NCI-H146 (cell line): ENCODE results near the gene DNAJC1.
"Not testable (repeated sequence)": the region's sequence is repeated elsewhere in the genome, so short reads cannot be mapped to it uniquely, and the experiment has no call there.

Source experiments
- DNase-seq: peaks from one replicate; lab custom pipeline; 2025; lab: John Stamatoyannopoulos, UW

The DNAJC1 gene, protein sequence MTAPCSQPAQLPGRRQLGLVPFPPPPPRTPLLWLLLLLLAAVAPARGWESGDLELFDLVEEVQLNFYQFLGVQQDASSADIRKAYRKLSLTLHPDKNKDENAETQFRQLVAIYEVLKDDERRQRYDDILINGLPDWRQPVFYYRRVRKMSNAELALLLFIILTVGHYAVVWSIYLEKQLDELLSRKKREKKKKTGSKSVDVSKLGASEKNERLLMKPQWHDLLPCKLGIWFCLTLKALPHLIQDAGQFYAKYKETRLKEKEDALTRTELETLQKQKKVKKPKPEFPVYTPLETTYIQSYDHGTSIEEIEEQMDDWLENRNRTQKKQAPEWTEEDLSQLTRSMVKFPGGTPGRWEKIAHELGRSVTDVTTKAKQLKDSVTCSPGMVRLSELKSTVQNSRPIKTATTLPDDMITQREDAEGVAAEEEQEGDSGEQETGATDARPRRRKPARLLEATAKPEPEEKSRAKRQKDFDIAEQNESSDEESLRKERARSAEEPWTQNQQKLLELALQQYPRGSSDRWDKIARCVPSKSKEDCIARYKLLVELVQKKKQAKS

DNA sequence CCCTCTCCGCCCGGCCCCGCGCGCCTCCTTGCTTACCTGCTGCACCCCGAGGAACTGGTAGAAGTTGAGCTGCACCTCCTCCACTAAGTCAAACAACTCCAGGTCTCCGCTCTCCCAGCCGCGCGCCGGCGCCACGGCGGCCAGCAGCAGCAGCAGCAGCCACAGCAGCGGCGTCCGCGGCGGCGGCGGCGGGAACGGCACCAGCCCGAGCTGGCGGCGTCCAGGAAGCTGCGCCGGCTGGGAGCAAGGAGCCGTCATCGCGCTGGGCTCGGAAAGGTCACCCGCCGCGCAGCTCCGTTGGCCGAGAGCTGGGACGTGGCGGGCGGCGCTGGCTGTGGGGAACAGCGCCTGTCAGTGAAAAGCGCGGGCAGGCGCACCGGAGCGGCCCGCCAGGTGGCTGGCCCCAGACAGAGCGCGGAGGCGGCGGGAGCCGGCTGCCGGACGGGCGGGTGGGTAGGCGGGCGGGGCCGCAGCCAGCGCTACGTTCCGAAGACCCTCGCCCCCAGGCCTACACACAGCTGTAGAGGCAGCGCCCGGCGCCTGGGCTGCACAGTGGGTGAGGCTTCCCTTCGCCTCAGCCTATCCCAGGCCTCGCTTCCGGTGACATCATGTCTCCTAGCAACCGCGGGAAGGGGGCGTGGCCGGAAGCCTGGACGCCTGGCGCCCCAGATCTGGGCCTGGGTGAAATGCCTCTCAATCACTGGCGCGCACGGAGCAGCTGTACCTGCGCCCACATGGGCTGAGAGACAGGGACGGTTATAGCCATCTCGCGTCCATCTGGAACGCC, at the start of gene DNAJC1:
Gene DNAJC1, minus strand, starts transcription at position 554 of the 787 bp plus-strand sequence. Its CDS starts 296 bp downstream, at position 258.
- peak; percentile 100 for DNase-seq

DNA sequence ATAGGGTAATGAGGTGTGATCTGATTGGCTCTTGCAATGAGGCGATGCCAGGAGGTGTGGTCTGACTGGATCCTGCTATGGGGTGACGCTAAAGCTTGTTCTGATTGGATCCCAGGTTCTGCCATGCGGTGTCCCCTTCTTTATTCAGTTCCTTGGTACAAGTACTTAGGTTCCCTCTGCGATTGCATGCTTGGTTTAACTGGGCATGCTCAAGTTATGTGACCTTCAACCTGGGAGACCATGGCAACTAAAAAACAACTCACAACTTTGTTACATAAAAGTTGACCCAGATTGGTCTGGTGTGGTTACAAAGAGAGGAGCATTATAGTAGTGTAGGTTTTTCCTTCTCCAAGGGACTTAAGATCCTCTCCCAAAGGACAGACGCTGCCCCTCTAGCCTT, 49.5 kb upstream of the DNAJC1 start:
- no peak for DNase-seq

DNA sequence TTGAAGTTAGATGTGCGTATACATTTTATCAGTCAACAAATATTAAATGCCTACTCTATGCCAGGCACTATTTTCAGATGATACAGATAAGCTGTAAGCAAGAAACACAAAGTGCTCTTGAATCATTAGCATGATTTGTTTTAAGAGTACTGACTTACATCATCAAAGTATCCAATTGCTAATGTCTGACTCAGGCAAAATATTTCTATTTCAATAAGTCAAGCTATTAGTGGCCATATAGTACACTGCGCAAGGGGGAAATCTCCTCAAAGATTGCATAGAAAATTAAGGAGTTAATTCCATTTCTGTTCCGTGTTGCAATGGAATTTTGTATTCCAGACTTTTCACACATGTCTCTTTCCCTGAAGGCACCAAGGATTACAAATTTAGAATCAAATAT, 46.1 kb upstream of the DNAJC1 start:
- DNase-seq = no peak

DNA sequence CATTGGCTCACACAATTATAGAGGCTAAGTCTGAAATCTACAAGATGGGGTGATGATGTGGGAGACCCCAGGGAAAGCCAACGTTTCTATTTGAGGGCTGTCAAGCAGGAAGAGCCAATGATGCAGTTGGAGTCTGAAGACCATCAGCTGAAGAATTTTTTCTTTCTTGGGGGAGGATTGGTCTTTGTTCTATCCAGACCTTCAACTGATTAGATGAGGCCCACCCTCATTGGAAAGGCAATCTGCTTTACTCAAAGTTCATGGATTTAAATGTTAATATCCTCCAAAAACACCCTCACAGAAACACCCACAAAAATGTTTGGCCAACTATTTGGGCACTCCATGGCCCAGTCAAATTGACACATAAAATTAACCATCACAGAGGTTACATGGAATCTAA, 44.3 kb upstream of the DNAJC1 start:
- no peak for DNase-seq

DNA sequence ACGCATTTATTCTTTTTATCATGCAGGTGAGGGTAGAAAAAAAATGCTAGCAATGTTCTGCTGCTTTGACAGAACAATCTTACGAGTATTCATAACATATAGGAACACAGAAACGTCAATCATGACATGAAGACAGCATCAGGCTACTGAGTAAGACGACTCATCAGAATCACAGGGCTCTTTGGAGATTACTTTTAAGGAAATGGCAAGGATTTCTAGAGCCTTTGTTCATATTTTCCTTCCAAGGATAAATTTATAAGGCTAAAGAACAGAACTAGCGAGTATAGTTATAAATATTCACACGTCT, 39.8 kb upstream of the DNAJC1 start:
- DNase-seq = no peak

DNA sequence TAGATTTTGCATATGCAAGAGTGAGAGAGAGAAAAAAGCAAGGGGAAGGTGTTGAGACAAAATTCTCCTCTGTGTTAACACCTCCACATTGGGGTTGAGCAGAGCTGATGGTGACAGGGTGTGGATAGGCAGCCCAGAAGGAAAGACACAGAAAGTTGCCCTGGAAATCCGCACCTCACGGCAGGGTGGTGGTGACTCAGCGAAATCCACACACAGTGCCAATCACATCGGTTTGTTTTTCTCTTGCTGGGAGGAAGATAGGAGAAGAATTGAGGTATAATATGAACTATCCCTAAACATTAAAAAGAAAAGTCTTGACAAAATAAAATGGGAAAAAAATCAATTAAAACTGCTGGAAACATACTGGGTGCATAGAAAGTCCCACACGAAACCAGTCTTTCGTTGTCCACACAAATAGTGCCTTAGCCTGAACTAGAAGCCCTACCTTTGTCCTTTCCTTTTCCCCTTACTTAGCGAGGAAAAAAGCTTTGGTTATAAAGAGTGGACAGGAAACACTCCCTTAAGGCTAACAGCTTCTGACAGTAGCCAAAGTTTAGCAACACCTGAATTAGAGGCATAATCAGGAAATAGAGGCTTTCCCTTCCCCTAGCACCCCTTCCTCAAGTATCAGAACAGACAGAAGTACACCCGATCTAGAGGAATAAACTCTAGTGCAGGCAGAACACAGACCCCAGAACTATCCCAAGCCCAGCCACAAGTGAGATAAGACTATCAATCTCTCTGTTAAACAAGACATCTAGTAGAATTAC, 39.2 kb upstream of the DNAJC1 start:
- DNase-seq = peak; percentile 13

DNA sequence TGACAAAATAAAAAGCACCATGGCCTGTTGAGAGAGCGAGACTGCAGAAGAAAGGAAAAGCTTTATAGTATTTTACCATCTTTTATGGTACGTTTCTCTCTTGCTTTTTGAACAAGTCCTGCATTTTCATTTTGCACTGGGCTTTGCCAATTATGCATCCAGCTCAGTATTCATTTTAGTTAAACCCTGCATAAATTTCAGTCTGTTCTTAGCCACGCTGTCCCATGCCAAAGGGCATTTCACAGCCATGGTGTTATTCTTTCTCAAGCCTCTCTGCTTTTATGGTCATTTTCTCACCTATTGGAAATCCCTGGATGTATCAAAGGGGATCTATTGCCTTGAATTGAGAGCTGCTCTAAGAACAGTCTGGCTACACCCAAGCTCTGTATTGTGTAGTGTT, 30.8 kb upstream of the DNAJC1 start:
- DNase-seq = no peak

DNA sequence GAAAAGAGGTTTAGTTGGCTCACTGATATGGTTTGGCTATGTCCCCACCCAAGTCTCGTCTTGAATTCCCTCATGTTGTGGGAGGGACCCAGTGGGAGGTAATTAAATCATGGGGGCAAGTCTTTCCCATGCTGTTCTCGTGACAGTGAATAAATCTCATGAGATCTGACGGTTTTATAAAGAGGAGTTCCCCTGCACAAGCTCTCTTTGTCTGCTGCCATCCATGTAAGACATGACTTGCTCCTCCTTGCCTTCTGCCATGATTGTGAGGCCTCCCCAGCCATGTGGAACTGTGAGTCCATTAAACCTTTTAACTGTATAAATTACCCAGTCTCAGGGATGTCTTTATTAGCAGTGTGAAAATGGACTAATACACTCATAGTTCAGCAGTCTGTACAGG, 28.7 kb upstream of the DNAJC1 start:
- not testable (repeated sequence) for DNase-seq

DNA sequence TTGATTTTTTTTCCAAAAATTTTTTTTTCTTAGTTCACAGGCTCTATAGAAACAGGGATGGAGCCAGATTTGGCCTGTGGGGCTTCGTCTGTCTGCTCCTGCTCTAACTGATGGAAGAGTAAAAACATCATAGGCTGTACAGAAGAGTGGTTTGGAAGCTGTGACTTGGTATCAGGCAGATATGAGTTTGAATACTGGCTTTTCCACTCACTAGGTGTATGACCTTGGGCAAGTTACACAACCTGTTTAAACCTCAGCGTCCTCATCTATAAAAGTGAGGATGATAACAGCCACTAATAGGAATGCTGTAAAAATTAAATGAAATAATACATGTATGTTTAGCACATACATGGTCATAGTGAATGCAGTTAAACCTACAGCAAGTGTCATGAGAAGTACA, 26.9 kb upstream of the DNAJC1 start:
- no peak for DNase-seq

DNA sequence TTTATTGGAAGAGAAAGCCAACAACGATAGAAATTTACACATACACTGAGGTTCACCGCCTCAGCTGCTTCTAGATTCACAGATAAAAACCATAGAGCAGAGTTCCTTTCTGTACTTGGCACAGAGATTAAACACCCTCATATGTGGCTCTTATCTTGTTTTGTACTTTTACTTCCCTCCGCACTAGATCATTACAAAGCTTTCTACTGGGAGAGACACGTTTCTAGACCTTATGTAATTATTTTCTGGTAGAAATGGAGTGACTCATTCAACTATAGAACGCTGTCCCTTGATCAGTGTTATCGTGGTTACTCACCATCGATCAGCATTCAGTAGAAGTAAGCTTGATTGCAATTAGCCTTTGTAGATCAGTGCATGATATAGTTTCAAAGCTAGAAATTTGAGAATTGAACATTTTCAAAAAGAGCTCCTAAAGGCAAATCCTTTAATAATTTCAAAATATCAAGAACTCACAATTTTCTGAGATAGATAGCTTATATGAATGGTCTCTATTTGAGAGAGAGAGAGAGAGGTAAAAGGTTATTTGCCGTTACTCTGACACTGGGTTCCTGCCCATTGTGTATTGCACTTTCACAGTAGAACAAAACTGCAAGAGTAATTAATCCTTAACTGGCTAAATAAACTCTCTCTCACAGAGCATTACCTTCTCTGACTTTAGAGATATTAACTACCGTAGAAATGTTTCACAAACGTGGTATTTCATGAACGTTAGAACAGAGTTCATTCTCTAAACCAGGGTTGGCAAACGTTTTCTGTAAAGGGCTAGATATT, 26.1 kb upstream of the DNAJC1 start:
- no peak for DNase-seq

DNA sequence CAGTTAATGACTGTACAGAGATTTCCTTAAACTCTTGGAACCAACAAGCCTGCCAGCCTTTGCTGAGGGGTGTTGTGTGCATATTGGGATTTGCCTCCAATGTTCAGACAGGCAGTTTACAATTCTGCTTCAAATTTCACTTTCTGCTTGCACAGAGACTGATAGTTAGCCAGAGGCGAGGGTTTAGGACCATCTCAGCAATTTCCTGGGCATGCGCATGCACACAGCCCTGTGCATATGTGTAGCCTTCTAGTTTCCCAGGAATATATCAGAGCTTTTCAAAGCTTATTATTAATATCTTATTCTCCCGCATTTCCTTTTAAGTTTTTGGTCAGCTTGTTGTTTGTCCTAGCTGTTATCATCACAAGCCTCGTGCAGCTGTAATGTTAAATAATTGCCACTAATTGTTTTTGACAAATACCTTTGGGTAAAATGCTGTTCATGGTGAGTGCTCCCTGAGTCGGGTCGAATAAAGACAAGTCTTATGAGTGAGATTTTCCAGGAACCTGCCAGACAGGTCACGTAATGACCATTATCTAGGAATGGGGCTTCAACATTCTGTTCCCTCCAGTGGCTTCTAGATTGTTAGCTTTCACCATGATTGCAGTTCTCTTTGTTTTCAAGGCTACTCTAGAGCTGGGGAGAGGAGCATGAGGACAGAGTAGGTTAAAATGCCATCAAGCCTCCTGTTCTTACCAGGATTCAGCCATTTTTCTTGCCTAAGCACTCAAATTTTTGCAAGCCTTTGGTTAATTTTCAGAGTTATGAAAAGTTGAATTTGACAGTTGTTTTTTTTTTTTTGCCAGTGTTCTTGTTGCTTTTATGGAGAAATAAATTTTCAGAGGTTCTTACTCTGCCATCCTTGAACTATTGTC, 24.1 kb upstream of the DNAJC1 start:
- no peak for DNase-seq

DNA sequence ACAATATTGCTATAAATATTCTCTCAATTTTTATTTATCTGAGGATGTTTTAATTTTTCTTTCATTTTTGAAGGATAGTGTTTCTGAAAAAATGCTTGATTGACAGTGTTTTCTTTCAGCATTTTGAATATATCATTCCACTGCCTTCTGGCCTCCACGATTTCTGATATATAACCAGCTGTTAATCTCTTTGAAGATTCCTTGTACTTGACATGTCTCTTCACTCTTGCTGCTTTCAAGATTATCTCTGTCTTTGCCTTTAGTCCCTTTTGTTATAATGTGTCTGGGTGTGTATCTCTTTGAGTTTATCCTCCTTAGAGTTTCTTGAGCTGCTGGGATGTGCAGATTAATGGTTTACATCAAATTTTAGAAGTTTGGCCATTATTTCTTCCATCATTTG, 22.8 kb upstream of the DNAJC1 start:
- no peak for DNase-seq

DNA sequence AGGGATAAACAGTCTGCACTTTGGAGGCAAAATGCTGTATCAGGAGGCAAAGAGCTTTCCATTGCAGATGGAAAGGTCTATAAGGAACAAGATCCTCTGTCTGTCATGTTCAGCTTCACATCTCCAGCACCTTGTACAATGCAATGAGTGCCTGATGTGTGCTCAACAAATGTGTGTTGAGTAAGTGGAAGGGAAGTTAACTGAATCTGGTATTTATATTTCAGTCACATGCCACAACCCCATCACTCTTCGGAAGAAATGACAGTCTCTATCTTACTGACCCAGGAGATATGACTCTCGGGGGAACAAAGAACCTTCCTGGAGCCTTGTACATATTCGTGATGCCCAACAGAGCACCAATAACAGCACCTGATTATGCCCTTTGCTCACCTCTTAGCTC, 20.0 kb upstream of the DNAJC1 start:
- no peak for DNase-seq

DNA sequence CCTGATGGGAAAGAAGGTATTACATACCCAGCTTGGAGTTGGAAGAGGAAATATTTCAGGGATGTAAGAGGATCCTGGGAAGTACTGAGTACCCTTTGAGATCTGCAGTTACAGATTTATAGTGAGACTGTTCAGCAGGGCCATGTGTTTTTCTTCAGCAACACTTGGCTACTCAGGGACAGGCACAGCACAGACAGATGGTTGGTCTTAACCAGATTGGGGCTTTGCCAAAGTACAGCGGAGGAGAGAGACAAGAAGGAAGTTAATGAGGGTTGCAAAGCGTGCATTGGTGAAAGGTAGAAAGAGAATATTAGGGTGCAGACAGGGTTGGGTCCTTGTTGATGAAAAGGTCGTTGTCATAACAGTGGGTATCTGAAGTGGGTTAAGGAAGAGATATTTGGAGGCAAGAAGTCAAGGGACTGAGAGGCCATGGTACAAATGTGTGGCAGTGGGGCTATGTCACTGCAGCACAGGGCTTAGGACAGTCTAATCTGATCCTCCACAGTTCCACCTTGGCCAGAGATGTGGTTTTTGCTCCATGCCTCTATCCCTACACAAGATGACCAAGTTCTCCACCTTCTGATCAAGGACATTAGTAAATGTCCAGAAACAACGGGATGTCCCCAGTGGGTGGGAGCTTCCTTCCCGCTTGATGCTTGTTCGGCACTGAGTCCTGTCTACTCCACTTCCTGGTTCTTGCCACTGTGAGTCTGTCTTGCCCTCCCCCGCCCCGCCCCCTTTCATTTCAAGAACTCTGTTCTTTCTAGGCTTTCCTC, 18.9 kb upstream of the DNAJC1 start:
- DNase-seq = peak; percentile 16

DNA sequence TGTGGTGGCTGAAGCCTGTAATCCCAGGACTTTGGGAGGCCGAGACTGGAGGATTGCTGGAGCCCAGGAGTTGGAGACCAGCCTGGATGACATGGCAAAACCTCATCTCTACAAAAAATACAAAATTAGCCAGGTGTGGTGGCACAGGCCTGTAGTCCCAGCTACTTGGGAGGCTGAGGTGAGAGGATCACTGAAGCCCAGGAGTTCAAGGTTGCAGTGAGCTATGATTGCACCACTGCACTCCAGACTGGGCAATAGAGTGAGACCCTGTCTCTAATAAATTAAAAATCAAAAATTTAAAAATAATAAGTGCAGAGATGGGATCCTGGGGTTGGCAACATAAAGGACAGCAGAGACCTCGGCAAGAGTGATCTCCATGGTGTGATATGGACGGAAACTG, 17.6 kb upstream of the DNAJC1 start:
- DNase-seq = not testable (repeated sequence)

DNA sequence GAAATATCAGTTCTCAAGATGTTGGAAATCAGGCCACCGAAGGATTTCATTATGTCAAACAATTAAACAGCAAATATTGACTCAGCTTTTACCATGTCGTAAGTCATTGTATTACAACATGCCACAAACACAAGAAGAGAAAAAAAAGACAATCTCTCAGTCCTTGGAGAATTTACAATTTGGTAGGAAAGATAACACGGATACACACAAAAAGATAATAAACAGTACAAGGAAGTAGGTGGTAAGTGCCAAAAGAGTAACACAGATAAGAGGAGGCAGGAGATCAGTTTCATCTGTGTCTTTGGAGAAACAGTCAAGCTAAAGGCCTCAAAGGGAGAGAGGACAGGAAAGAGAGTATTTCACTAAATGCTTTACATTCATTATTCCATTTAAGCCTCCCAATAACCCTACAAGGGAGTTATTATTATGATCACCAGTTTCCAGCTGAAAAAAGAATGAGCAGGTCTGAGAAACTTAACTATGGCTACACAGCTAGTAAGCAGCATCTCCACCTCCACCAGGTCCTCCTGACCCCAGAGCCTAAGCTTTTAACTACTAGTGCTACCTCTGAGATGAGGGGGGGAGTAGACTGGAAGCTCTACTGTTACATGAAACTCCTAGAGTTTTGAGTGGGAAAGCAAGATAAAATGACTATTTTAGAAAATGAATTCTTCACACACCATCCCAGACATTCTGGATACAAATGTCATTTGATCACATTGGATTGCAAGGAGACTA, 13.9 kb upstream of the DNAJC1 start:
- DNase-seq = no peak

DNA sequence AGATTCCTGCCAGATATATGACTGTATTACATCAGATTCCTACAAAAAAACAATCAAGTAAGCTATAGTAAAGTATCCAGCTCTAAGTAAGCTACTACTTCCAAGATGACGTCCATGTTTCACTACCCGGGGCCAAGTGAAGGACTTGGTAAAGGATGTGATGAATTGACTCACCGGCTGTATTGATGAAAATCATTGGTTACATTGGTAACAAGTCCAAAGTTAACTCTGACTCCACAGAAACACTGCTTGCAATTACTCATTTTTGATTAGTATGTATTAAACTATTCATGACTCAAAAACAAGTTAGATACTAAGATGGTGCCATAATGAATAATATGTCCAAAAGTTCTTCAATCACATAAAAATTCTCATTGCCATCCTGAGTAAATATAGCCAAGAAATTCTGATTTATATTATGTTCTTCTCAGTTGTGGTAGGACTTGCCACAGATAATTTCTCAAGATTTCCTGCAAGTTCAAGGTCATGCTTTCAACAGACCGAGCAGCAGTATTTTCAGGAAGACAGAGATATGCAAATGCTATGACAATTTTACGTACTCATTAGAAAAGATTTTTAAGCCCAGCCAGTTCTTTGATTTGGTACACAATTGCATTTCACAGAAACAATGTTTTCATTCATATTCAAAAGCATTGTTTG, 12.6 kb upstream of the DNAJC1 start:
- no peak for DNase-seq

DNA sequence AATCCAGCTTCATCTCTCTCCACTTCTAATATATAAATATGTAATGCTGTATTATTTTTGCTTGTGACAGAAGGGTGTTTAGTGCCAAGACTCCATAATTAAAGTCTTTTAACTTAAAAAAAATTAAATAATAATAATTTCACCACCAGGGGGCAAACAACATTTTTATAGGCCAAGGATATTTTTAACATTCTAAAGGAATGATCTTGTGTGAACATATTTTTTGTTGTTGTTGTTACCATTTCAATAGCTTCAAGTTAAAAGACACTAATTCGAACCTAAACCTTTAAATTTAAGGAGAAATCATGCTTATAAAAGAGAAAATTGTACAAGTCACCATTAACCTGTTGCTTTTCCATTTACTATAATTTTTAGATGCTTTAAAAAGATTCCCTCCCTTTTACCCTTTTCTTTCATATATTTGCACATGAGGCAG, 7.5 kb upstream of the DNAJC1 start:
- peak; percentile 13 for DNase-seq

DNA sequence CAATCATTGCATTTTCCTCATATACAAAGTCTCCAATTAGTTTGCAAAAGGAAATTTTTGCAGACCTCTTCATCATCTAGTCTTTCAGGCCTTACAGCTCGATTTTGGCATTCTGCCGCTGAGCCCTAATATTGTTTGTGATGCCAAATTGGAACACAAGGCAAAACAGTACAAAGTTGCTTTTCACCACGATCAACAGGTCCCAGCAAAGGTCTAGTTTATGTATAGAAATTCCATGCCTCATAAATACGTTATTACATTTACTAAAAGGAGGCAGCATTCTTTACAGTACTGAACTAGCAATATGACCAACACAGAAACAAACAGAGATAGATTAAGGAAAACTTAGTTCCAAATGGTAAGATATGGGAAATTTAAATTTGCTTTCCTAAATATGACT, 7.0 kb upstream of the DNAJC1 start:
- no peak for DNase-seq
